ENCODE measurements around the gene PNPLA7. TPM values are rescaled to one million over a fixed set of nuclear protein-coding genes. Genes with fewer than 3 reads are reported as not detected.
"Not testable (repeated sequence)": the region's sequence is repeated elsewhere in the genome, so short reads cannot be mapped to it uniquely, and the experiment has no call there.

The PNPLA7 gene
- total and polyA plus RNA-seq, 2 of the 4 experiments (the other 2 are of a cell fraction): under 0.01 to 0.89 TPM

DNA sequence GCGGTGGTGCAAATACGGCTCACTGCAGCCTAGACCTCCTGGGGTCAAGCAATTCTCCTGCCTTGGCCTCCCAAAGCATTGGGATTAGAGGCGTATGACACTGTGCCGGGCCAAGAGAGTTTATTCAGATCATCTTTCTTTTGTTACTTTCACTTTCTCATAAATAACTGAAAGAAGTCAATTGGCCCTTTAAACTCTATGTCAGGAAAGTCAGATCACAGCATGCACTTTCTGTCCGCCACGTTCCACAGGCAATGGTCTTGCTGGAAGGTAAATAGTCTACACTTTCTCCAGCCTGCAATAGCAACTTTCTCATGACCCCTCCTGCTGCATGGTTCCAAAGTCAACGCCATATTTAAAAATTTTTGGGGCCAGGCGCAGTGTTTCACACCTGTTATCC, 48.7 kb upstream of the PNPLA7 start:
- Histone ChIP-seq H3K9me1 (ENCODE audit: insufficient read depth, low read length) (peaks cover 3% of the 10 kb centered on the region; the same call in 1 of the 2 replicates), H2BK15ac (ENCODE audit: low read depth, low read length) (no peak overlapping the region), H3K27me3 (ENCODE audit: control insufficient read depth, insufficient read depth, low read length) (peaks cover 5% of the 10 kb centered on the region; the same call in 1 of the 2 replicates), H4K91ac (ENCODE audit: insufficient read depth, low read depth, low read length) (no peak overlapping the region), H4K8ac (ENCODE audit: low read depth in 2 of 2, low read length in 2 of 2) (no peak overlapping the region), H3K4me1 (ENCODE audit: control insufficient read depth, insufficient read depth, low read length) (no peaks in the 10 kb centered on the region), H2BK120ac (ENCODE audit: low read depth, low read length) (no peak overlapping the region), H3K4me3 (ENCODE audit: insufficient read depth, low read depth, low read length) (no peak overlapping the region), H3K56ac (ENCODE audit: extremely low read depth, insufficient read depth, low read length) (no peak overlapping the region), H4K5ac (ENCODE audit: low read depth, low read length) (no peak overlapping the region), H3K9ac (ENCODE audit: low read depth, low read length) (no peak overlapping the region), H3K4ac (ENCODE audit: low read depth, low read length) (no peak overlapping the region), H3K14ac (replicated peaks; ENCODE audit: low read depth, low read length) (no peak overlapping the region), H3K23ac (ENCODE audit: low read depth, low read length) (no peak overlapping the region), H3K9me3 (ENCODE audit: control insufficient read depth, insufficient read depth, low read length) (no peaks in the 10 kb centered on the region), H3K18ac (ENCODE audit: low read depth, low read length) (no peak overlapping the region), H2AK5ac (ENCODE audit: low read depth, low read length) (no peak overlapping the region), H3K27ac (ENCODE audit: insufficient read depth, low read length) (no peak overlapping the region), H3K4me2 (ENCODE audit: low read depth, low read length) (no peak overlapping the region), H2BK5ac (ENCODE audit: low read depth, low read length, poor library complexity, severe bottlenecking) (no peak overlapping the region), H2AK9ac (replicated peaks; ENCODE audit: low read depth, low read length, poor library complexity) (no peak overlapping the region), H4K20me1 (ENCODE audit: insufficient read depth, low read length) (no peaks in the 10 kb centered on the region), H2BK20ac (ENCODE audit: low read depth, low read length) (no peak overlapping the region), H3K79me1 (ENCODE audit: low read depth in 1 of 2, low read length in 2 of 2) (no peaks in the 10 kb centered on the region), H2AFZ (replicated peaks; ENCODE audit: low read length, poor library complexity) (no peak overlapping the region), H3K36me3 (ENCODE audit: control insufficient read depth, insufficient read depth, low read length) (no peaks in the 10 kb centered on the region)
- ATAC-seq (ENCODE audit: low read depth) (no peak), DNase-seq (no peak)
- dilution Hi-C loops (cut with HindIII; ENCODE audit: low sequenced_read_pairs, unreplicated experiment) (no loop called here), intact Hi-C loops (cut with micrococcal nuclease) (no loop called here), in situ Hi-C loops (cut with MboI; ENCODE audit: low sequenced_read_pairs) (no loop called here)
- 83% methylated on average over 5 of the region's 8 CpGs; no CpG with 5 or more reads in 1 of the 2 experiments for WGBS, 2 experiments (ENCODE audit: extremely low coverage in 2 of 2, insufficient read length in 1 of 2)
- POLR2A ChIA-PET (ENCODE audit: unreplicated experiment): no interaction called here
- no TSS peak for BruUV-seq (replicated peaks)
- TF ChIP-seq CEBPB (IDR thresholded peaks at IDR 0.05; ENCODE audit: low read depth, low read length) (no peak), FOS (IDR thresholded peaks at IDR 0.05; ENCODE audit: low read depth, low read length) (no peak), RAD21 (IDR thresholded peaks at IDR 0.05; ENCODE audit: low read length) (no peak), MXI1 (IDR thresholded peaks at IDR 0.05; ENCODE audit: borderline replicate concordance, low read depth, low read length) (no peak)
- CTCF ChIA-PET: no interaction called here

DNA sequence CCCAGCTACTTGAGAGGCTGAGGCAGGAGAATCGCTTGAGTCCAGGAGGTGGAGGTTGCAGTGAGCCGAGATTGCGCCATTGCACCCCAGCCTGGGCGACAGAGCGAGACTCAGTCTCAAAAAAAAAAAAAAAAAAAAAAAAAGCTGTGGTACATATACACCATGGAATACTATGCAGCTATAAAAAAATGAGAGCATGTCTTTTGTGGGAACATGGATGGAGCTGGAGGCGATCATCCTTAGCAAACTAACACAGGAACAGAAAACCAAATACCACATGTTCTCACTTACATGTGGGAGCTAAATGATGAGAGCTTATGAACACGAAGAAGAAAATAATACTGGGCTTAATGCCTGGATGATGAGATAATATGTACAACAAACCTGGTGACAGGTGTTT, 46.4 kb upstream of the PNPLA7 start:
- DNase-seq; H3K9ac ChIP-seq (ENCODE audit: low read depth, low read length); H2BK15ac ChIP-seq (ENCODE audit: low read depth, low read length); H2BK120ac ChIP-seq (ENCODE audit: low read depth, low read length); dilution Hi-C loops (cut with HindIII; ENCODE audit: low sequenced_read_pairs, unreplicated experiment); H3K9me1 ChIP-seq (ENCODE audit: insufficient read depth, low read length); H3K4me1 ChIP-seq (ENCODE audit: control insufficient read depth, insufficient read depth, low read length); H3K27ac ChIP-seq (ENCODE audit: insufficient read depth, low read length); H4K5ac ChIP-seq (ENCODE audit: low read depth, low read length); H3K9me3 ChIP-seq (ENCODE audit: control insufficient read depth, insufficient read depth, low read length); H4K91ac ChIP-seq (ENCODE audit: insufficient read depth, low read depth, low read length); POLR2A ChIA-PET (ENCODE audit: unreplicated experiment); H3K14ac ChIP-seq (replicated peaks; ENCODE audit: low read depth, low read length); H3K56ac ChIP-seq (ENCODE audit: extremely low read depth, insufficient read depth, low read length); in situ Hi-C loops (cut with MboI; ENCODE audit: low sequenced_read_pairs); intact Hi-C loops (cut with micrococcal nuclease); H4K20me1 ChIP-seq (ENCODE audit: insufficient read depth, low read length); H2BK5ac ChIP-seq (ENCODE audit: low read depth, low read length, poor library complexity, severe bottlenecking); CTCF ChIA-PET; H3K36me3 ChIP-seq (ENCODE audit: control insufficient read depth, insufficient read depth, low read length); H4K8ac ChIP-seq (ENCODE audit: low read depth in 2 of 2, low read length in 2 of 2); H3K23ac ChIP-seq (ENCODE audit: low read depth, low read length); ATAC-seq (ENCODE audit: low read depth); H3K79me1 ChIP-seq (ENCODE audit: low read depth in 1 of 2, low read length in 2 of 2); H3K4me2 ChIP-seq (ENCODE audit: low read depth, low read length); H2AK5ac ChIP-seq (ENCODE audit: low read depth, low read length); BruUV-seq (replicated peaks); H3K27me3 ChIP-seq (ENCODE audit: control insufficient read depth, insufficient read depth, low read length); H3K18ac ChIP-seq (ENCODE audit: low read depth, low read length); H3K4me3 ChIP-seq (ENCODE audit: insufficient read depth, low read depth, low read length); H2AK9ac ChIP-seq (replicated peaks; ENCODE audit: low read depth, low read length, poor library complexity); H3K4ac ChIP-seq (ENCODE audit: low read depth, low read length); H2AFZ ChIP-seq (replicated peaks; ENCODE audit: low read length, poor library complexity); H2BK20ac ChIP-seq (ENCODE audit: low read depth, low read length): not testable (repeated sequence)
- WGBS, 2 experiments (ENCODE audit: extremely low coverage in 2 of 2, insufficient read length in 1 of 2): no CpG with 5 or more reads among the region's 7 CpGs

Measured in IMR-90 (cell line).